ENCODE measurements around the gene GRIFIN.

The GRIFIN gene

DNA sequence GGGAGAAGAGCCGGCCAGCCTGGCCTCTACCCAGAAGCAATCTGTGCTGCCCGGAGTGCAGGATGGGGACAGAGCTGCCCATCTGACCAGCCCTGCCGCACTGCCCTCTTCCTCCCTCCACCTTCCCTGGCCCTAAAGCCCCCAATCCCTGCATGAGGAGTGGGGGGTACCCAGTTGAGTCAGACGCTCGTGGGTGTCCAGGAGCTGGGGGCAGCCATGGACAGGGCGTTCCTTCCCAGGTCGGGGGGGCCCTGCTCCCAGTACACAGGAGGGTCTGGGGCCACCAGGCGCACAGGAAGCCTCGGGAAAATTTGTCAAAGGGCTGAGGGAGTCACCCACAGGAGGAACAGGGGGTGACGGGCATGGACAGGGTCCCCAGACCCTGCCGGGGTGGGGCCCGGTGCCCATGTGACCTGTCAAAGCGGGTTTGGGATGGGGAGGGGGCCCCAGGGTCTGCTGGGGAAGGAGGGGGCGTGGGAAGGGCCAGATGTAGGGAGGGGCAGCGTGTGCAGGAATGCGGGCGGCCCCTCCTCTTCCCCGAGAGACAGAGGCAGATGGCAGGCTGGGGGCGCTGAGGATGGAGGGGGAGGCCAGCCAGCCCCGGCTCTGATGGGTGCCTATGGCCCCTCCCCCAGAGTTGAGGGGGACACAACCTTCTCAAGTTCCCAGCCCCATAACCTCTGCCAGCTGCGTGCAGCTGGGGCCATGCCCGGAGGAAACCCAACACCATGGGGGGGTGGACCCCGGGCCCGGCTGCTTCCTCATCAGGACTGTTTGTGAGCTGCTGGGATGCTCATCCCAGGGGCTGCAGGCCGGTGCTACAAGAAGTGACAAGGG is 21.5 kb upstream of the GRIFIN start:
- DNase-seq, result no peak

DNA sequence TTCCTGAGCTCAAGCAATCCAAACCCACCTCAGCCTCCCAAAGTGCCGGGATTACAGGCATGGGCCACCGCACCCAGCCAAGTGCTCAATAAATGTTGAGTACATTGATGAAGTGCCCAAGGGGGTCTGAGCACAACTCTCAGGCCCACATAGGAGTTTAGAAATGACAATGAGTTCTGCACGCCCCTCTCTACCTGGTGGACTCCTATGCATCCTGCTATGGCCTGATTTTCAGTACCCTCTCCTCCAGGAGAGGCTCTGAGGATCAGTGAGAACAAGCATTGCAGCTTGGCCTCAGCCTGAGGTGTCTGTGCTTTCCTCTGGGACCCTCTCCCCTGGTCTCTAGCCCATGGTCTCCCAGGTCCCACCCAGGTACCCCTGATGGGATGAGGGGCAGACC is 20.9 kb upstream of the GRIFIN start:
- DNase-seq, result no peak

DNA sequence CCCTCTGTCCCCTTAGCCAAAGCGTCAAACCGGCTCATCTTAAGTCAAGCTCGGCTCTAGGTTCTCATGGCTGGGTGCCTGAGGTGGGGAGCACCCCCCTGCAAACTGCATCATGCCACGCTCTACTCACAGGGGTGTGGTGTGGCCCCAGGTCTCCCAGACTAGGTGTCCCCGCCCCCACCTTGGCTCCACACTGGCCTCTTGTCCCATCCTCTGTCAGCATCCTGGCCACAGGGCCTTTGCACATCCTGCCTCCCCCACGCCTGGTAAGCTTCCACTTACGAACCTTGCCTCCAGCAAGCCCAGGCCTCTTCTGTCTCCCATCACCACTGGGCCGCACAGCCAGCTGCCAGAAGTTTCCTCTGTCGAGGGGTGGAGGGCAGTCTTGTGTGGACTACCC is 20.2 kb upstream of the GRIFIN start:
- DNase-seq, result no peak

DNA sequence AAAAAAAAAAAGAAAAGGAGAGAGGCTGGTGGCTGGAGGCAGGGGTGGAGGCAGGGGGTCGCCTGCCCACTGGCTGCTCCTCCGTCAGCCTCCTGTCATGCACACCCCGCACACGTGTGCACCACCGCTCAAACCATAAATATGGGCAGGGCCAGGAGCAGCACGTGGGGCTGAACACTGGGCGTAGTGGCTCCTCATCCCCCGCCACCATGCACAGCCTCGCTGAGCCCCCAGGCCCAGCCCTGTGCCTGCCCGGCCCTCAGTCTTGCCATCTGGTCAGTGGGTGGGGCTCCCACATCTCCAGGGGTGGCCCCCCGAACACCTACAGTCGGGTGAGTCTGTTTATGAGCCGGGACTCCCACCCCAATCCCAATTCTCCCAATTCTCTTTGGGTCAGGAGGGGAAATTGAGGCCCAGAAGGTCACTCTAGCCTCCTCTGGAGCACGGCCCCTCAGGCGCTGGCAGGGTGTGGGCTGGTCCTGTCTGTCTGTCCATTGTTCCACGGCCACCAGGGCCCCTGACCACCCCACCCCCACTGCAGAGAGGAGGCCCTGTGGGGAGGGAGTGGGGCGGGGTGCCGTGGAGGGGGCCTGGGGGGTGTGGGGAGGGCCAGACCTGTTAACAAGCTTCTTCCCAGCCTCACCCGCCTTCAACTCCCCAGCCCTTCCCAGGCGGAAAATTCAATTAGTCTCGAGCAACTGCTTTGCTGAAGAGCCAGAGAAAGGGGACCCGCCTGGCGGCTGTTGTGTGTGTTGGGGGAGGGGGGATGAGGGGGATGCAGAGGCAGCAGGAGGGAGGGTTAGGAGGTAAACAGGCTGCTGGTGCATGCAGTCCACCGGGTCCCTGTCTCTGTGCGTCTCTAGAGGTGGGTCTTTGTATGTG is 19.5 kb upstream of the GRIFIN start:
- no peak for DNase-seq

- no peak for DNase-seq
These were observed 18.3 kb upstream of the GRIFIN start for GRCh38 chr7:2494191-2495130.

DNA sequence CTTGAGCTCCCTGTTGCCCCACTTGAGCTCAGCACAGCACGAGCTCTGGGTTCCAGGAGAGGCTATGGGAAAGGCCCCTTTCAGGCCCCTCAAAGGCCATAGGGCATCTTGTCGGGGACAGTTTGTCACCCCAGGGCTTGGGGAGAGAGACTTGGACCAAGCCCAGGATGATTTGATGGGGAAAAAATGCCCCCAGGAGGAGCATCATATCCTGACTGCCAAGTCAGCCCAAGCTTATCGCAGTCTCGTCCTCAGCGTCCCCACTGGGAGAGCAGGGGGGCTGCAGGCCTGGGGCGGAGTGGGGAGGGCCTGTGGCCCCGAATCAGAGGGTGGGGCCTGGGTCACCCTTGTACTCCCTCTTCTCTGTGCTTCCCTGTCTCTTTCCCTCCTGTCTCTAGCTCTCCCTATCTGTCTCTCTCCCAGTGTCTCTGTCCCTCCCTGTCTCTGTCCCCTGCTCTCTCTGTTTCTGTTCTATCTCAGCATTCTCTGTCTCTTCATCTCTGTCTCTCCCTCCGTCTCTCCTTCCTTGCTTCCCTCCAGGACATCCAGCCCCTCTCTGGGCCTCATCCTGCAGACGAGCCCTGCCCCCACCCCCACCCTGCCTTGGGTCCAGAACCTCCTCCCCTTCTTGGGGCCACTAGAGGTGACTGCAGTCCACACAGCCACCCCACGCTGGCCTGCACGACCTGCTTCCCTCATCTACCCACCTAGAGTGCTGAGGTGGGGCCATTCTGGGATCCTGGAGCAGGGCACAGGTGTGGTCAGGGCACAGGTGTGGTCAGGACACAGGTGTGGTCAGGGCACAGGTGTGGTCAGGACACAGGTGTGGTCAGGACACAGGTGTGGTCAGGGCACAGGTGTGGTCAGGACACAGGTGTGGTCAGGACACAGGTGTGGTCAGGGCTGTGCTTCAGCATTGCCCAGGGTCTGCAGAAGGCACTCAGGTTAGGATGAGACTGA is 17.3 kb upstream of the GRIFIN start:
- DNase-seq, result no peak

- DNase-seq, result no peak
These were observed 15.8 kb upstream of the GRIFIN start for GRCh38 chr7:2492038-2492437.

GRCh38 chr7:2490181-2490651 is 14.0 kb upstream of the GRIFIN start:
- DNase-seq, result no peak

GRCh38 chr7:2488681-2489080 is 12.5 kb upstream of the GRIFIN start:
- no peak for DNase-seq

- no peak for DNase-seq
These were observed 12.1 kb upstream of the GRIFIN start for GRCh38 chr7:2488272-2488645.

DNA sequence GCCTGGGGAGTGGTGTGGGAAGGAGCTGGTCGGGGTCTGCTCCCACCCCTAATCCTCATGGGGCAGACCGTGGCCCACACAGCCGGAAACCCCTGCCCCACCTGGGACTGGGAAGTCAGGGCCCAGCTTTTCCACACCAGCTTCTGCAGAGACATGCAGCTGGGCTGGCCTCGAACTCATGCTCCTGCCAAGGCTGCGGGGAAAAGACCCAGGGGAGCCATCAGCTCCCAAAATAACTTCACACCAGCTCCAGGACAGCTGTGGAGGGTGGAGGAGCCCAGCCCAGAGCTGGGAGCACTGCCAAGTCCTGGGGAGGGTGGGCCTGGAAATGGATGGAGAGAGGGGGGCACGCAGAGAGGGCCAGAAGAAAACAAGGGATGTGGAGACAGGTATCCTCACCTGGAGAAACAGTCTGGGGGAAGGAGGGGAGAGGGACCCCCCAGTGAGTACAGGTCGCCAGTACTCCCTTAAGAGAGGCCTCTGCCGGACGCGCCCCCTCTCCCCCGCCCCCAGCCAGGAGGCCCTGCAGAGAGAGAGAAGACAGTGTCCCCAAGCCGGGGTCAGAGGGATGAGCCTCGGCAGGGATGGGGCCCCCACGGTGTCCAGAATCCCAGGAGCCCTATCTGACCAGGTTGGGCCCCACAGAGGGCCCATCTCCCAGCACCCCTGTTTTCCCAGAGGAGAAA is 11.5 kb upstream of the GRIFIN start:
- no peak for DNase-seq

DNA sequence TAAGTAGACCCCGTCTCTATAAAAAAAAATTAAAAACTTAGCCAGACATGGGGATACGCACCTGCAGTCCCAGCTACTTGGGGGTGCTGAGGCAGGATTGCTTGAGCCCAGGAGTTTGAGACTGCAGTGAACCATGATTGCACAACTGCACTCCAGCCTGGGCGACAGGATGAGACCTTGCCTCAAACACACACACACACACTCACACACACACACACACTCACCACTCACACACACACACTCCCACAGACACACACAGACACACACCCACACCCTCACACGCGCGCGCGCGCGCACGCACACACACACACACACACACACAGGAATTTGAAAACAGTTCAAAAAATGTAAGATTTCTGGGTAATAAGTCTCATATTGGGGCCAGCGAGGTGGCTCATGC is 8.7 kb upstream of the GRIFIN start:
- DNase-seq, result no peak

DNA sequence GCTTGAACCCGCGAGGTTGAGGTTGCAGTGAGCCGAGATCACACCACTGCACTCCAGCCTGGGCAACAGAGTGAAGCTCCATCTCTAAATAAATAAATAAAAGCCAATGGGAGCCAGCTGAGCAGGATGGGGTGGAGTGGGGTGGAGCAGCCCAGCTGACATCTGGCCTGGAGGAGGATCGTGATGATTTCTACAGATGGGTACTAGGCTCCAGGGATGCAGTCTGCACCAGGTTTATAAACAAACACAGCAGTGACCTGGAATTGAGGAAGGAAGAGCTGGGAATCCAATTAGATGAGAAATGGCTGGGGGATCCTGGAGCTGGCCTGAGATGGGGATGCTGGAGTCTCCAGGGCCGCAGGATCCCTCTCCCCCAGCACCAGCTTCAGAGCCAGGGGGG is 7.3 kb upstream of the GRIFIN start:
- no peak for DNase-seq

- DNase-seq, result no peak
These were observed 6.7 kb upstream of the GRIFIN start for GRCh38 chr7:2482725-2483451.

DNA sequence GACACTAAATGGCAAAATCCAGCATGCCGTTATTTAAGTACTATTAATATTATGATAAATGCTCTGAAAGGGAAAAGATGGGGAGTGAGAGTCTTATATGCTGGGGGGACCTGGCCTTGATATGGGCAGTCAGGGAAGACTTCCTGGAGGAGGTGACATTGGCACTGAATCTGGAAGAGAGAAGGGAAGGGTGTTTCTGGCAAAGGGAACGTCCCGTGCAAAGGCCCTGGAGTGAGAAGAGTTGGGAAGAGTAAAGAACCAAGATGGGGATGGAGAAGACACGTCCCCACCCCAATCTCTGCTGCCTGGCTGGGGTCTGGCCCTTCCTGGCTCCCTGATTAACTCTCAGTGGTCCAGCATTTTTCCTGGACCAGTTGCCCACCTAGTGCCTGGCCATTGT is 5.0 kb upstream of the GRIFIN start:
- no peak for DNase-seq

GRCh38 chr7:2480070-2480408 is 3.8 kb upstream of the GRIFIN start:
- DNase-seq, result no peak

DNA sequence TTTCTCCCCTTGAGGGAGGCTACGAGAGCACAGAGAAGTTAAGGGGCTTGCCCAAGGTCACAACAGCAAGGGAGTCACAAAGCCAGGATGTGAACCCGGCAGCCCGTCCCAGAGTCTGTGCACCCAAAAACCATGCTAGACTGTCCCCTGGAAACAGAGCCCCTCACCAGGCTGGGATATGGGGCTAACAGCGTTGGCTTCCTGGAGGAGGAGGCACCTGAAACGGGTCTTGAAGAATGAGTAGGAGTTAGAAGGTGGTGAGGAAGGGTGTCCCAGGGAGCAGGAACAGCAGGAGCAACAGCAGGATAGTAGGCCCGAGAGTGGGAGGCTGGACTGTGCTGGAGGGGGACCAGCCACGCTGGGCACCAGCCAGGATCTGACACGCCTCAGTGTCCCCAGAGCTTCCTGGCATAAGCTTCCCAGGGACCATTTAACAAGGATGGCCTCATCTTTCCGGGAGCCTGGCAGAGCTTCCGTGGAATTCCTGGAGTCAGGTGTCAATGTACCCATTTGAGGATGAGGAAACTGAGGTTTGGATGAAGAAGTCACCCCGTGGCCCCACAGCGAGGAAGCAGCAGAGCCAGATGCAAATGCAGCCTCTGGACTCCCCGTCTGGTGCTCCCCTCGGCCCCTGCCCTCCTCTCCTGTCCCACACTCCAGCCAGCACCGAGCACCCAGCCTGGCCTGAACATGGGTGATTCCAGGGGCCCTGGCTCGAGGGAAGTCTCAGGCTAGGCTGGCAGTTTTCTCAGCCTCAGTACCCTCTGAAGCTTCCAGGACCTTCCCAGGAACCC is 3.3 kb upstream of the GRIFIN start:
- no peak for DNase-seq

- DNase-seq, result no peak
These were observed 2.6 kb upstream of the GRIFIN start for GRCh38 chr7:2478800-2479199.

DNA sequence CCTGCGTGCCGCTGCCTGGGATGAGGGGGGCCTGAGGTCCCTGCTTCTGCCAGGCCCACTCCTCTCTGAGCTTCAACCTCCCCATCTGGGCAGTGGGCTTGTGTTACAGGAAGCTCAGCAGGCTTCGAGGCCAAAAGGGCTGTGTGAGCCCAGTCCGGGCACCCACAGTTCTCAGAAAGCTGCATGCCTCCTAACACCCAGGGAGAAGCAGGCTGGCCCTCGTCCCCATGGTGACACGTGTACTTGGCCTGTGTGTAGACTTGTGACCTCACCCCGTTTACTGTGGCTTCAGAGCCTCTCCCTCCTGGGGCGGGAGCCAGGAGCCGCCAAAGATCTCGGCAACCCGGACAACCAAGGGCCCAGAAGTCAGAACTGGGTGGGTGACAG is 2.2 kb upstream of the GRIFIN start:
- no peak for DNase-seq

All from activated naive CD4-positive, alpha-beta T cell treated with Interleukin-2 at 50 U/mL for 16 hours (primary cell).